HG02588 (cell line): ENCODE measurements around the gene PSAP.
"Not testable (repeated sequence)": the region's sequence is repeated elsewhere in the genome, so short reads cannot be mapped to it uniquely, and the experiment has no call there.

Source experiments
- ATAC-seq: cut with Tn5 transposase; IDR thresholded peaks from one replicate; pipeline ENCODE4 v1.9.1; 2021; ENCODE audit warnings: mild to moderate bottlenecking, moderate library complexity; ENCODE audit not compliant: unreplicated experiment

The PSAP gene

DNA sequence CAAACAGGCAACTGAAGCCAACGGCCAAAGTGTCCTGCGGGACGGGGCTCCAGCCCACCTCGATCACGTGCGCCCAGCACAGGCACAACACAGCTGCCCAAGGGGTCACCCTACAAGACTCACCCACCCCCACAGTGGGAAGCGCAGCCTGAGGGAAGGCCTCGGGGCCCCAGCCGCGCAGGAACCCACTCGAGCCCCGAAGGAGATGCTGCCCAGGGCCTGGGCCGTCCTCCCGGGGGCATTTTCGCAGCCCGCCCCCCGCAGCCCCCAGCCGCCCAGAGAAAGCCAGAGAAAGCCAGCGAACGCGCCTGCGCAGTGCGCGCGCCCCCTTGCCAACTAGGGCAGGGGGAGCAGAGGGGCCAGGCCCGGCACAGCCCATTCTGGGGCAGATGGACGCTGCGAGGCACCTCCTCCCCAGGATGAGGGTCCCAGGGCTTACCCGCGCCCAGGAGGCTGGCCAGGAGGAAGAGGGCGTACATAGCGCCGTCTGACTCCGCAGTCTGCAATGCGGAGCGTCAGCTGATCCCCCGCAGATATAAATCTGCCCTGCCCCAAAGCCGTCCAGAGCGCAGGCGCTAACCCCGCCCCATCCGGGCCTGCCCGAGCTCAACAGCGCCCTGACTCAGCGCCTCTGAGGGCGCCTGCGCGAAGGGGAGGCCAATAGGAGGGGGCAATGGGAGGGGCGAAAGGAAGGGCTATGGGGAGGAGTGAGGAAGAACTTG lies at the start of gene PSAP:
TSS of gene PSAP (minus strand) at position 509 of the 722 bp plus-strand sequence. CDS start at position 479, 30 bp downstream.
- peak; percentile 92 for ATAC-seq

DNA sequence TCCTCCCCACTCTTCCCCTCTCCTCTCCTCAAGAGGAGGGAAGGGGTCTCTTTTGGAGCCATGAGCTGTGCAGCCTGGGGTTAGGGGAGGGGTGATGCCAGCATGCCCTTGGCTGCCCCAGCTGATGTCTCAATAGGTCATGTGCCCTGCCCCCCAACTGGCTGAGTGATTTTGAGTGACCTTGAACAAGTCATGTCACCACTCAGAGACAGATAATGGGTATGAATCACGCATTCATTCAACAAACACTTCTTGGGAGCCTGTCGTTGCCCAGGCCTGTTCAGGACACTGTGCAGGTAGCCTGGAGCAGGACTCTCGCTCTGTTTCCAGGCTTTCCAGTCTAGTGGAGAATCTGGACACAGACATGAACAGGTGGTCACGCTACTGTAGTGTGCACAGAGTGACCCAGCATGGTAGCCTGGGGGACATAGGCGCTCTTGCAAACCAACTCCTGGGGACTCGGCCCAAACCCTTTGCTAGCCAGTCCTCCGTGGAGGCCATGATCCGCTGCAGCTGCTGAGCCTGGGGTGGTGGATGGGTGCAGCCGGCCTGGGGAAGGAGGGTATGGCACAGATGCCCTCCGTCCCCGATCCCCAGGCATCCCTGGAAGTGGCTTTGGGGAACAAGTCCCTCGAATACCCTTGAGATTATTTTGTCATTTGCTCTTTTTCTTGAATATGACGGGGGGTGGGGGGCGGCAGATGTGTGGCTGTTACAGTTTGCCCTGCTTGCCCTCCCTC lies 49.6 kb upstream of the PSAP start:
- ATAC-seq = no peak

DNA sequence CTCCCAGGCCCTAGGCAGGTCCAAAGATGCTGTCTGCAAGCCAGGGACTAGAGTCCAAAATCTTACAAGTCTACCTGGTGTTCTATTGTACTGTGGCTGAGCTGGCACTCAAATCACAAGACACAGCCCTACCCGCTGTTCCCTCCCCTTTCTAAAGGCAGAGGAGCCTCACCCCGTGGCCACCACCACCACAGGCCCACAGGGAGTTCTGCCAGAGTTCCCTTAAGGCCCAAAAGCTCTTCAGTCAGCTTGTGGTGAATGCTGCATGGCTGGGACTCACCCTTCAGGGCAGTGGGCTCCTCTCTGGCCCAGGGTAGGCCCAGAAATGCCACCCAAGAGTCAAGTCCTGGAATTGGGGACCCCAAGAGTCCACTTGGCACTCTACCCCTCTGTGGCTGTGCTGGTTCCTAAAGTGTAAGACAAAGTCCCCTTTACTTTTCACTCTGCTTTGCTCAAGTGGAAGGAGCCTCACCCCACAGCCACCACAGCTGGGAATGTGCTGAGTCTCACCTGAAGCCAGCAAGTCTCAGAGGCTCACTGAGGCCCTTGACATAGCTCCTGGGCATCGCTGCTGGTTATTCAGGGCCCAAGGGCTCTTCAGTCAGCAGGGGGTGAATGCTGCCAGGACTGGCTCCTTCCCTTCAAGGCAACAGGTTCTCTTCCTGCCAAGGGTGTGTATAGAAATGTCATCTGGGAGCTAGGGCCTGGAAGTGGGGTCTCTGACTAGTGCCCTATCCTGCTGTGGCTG lies 48.8 kb upstream of the PSAP start:
- ATAC-seq = no peak

DNA sequence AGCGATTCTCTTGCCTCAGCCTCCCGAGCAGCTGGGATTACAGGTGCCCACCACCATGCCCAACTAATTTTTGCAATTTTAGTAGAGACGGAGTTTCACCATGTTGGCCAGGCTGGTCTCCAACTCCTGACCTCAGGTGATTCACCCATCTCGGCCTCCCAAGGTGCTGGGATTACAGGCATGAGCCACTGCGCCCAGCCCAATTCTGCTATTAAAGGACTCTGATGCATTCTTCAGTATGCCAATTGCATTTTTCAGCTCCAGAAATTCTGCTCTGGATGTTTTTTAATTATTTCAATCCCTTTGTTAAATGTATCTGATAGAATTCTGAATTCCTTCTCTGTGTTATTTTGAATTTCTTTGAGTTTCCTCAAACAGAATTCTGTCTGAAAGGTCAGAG lies 47.3 kb upstream of the PSAP start:
- not testable (repeated sequence) for ATAC-seq

- ATAC-seq = no peak
Observed at GRCh38 chr10:71893920-71894319, 42.9 kb upstream of the PSAP start.

DNA sequence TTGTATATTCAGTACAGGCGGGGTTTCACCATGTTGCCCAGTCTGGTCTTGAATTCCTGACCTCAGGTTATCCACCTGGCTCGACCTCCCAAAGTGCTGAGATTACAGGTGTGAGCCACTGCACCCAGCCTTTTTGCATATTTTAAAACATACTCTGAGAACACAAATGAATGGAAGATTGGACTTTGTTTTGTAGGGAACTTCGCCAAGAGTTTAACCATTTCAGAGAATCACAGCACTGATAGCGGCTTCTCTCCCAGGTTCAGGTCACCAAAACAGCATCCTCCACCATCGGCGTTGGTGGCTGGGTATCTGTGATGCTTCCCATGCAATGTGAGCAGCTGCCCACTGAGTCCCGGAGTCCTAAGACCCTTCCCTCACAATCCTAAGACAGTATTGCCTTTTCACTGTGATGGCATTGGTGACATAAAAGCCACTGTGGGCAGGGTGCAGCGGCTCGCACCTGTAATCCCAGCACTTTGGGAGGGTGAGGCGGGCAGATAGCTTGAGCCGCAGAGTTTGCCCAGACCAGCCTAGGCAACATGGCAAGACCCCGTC lies 42.3 kb upstream of the PSAP start:
- no peak for ATAC-seq

DNA sequence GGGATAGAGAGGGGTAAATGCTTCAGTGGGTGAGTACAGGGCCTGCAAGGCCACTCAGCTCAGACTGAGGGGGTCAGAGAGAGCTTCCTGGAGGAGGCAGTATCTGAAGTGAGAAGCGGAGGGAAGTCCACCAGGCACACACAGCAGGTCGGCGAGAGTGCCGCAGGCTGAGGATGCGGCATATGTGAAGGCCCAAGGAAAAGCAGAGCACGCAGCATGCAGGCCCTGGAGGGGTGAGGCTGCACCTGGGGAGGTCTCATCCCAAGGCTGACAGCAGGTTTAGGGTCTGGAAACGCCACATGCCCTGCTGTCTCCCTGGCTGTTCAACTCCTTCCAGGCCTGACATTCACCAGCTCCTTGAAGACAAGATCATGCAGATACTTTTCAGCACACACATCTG lies 40.4 kb upstream of the PSAP start:
- no peak for ATAC-seq

GRCh38 chr10:71889388-71889987 lies 38.4 kb upstream of the PSAP start:
- ATAC-seq = no peak

- ATAC-seq = peak; percentile 86
Observed at GRCh38 chr10:71888623-71889387, 37.8 kb upstream of the PSAP start.

DNA sequence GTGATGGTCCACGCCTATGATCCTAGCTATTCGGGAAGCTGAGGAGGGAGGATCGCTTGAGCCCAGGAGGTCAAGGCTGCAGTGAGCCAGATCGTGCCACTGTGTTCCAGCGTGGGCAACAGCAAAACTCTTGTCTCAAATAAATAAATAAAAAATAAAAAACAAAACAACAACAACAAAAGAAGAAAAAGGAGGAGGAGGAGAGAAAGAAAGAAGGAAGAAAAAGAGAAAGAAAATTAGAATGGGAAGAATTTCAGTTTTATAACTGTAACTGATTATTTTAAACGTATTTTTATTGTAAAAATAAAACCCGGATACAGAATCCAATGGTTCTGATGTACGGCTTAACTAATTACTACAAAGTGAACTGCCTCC lies 37.2 kb upstream of the PSAP start:
- no peak for ATAC-seq

DNA sequence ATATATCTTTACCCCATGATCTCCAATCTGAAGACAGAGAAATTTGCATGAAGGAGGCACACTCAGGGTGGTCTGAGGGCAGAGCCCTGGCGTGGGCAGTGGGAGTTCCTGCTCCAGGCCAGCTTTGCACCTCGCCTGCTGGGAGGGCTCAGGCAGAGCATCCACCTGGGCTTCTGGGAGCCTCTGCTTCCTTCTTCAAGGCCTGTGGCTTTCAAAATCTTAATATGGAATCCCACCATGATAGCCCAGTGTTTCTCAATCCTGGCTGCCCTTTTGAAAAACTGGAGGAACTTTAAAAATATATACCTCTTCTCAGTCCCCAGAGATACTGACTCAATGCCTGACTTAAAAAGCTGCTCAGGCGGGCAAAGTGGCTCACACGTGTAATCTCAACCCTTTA lies 36.7 kb upstream of the PSAP start:
- ATAC-seq = no peak

DNA sequence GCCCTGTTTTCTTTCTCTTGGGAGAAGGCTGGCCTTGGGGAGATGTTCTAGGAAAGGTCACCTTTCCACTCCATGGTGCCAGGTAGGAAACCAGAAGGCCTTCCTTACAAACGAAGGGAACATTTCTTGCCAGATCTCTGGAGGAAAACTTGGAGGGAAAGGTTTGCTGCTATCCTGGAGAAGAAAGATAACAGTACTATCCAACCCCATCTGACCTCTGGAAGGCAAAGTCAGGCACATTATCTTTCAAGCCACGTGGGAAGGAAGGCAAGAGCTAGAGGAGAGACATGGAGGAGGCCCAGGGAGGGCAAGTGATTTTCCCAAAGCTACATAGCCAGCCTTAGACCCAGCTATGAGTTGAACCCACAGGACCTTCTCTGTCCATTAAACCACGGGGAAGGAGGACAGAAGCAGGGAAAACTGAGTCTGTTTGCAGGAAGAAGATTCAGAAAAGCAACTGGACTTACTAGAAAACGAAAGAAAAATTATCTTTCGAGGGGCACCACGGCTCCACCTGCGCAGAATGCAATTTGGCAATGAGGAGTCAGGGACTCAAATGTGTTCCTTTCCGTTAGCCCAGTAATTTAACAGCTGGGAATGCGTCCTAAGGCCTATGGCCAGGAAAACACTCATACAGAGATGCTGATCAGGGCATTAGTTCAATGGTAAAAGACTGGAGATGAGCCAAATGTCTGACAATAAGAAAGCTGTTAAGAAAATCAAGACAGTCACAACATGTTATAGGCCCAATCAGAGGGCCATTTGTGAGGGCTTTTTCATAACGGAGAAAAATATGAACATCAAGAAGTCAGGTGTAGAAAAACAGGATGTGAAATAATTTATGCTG lies 32.0 kb upstream of the PSAP start:
- no peak for ATAC-seq

GRCh38 chr10:71881647-71882355 lies 30.8 kb upstream of the PSAP start:
- ATAC-seq = no peak

DNA sequence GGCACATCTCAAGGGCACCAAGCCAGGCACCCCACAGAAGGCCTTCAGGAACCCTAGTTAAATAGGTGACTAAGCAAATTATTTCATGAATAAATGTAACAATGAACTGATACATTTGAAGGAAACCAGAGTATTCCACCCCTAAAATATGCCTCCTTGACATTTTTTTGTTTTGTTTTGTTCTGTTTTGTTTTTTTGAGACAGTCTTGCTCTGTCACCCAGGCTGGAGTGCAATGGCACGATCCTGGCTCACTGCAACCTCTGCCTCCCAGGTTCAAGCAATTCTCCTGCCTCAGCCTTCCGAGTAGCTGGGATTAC lies 30.2 kb upstream of the PSAP start:
- not testable (repeated sequence) for ATAC-seq

DNA sequence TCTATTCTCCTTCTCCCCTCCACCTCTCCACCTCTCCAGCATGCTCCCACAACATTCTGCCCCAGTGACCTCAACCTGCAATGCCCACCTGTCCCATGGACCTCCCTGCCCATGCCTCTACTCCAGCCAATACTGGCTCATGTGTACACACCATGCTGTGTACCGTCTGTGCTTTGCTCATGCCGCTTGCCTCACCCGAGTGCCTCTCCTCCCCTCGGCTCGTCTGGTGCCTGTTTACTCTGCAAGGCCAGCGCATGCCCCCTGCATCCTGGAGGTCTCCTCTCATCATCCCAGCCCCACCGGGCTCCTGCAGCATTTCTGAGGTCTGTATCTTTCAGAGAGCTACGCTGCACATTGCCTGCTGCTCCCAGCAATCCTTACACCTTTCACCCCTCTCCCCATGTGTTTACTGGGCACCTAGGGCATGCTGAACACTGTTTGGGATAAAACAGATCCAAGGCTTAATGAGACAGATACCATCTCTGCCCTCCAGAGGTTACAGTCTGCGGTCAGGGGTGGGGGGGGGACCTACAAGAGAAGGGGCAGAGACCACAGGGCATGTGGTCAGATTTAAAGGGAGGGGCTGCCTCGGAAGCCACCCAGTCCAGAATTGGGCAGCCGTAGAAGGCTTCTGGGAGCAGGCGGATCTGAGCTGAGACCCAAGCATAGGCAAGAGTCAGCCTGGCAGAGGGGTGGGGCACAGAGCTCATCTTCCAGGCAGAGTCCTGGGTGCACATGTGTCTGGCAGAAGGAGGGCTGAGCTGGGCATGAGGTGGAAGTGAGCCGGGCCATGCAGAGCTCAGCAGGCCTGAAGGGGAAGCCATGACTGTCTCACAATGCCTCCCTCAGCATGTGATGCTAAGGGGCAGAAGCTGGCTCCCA lies 29.6 kb upstream of the PSAP start:
- ATAC-seq = no peak

DNA sequence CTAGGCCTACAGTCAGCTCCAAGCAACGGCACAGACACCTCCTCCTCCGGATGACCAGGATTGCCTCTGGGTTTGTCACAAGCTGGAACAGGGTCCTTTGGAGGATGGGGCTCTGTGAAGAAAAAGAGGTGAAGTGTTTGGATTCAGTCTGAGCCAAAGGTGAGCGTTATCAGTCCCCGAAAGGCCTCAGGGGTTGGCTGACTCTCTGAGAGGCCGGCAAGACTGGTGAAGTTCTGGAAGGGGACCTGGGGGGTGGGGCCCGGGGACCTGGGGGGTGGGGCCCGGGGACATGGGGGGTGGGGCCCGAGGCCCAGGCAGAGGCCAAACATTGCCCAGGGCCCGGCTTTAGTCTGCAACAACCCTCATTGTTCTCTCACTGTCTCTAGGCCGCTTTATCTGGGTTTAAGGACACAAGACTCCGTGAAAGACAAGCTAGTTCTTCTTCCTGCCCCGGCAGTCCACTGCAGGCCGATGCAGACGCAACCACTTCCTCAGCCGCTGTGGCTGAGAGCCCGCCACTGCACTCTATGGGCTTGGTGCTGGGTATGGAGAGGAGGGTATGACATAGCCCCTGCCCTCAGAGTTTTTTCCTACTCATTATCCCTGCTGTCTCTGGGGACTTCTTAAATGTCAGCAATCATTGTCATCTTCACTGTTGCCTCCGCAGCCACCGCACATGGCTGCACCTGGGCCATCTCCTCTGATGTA lies 27.4 kb upstream of the PSAP start:
- no peak for ATAC-seq

DNA sequence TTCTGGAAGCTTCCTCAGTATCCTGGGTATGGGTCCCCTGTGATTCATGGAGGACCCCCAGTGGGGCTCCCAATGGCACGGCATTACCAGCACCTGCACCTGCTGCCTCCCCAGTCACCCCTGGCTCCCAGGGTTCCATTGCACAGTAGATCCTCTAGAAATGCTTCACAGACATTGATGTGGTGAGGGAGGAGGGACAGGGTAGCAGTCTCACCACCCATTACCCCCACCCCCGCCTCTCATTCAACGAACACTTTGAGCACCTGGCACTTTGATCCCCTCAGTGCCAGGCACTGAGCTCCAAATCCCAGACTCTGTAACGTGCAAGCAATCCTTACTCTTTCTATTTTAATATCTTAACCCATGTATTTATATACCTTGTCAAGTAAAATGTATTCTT lies 26.8 kb upstream of the PSAP start:
- no peak for ATAC-seq
